Panc1 (cell line): ENCODE measurements around the gene OR10D3.

ENCODE experiments used
- CTCF ChIP-seq: fragments of 450-650 bp; IDR thresholded peaks from 2 replicates; pipeline ENCODE4 v1.5.1; 2017; ENCODE audit warnings: mild to moderate bottlenecking
- POLR2AphosphoS5 ChIP-seq: IDR thresholded peaks from 2 replicates; pipeline ENCODE4 v1.6.1; 2012; ENCODE audit warnings: mild to moderate bottlenecking, low read depth, low read length, moderate library complexity
- SIN3A ChIP-seq: IDR thresholded peaks from 2 replicates; pipeline ENCODE4 v1.6.1; 2012; ENCODE audit warnings: low read depth, mild to moderate bottlenecking, low read length, moderate library complexity, borderline replicate concordance; ENCODE audit not compliant: insufficient read depth

GRCh38 chr11:124152770-124153407 lies 30.3 kb upstream of the OR10D3 start:
- no peak; the same call in 1 of the 2 replicates for TF ChIP-seq CTCF
- TF ChIP-seq SIN3A, result no peak
- no peak for TF ChIP-seq POLR2AphosphoS5
